NCI-H1694 treated with DMSO at 0.1 percent for 48 hours (cell line): ENCODE measurements around the gene ZBED1.
"Not testable (repeated sequence)": the region's sequence is repeated elsewhere in the genome, so short reads cannot be mapped to it uniquely, and the experiment has no call there.

Experiments
- DNase-seq: peaks from one replicate; lab custom pipeline; 2025; lab: John Stamatoyannopoulos, UW

The ZBED1 gene

DNA sequence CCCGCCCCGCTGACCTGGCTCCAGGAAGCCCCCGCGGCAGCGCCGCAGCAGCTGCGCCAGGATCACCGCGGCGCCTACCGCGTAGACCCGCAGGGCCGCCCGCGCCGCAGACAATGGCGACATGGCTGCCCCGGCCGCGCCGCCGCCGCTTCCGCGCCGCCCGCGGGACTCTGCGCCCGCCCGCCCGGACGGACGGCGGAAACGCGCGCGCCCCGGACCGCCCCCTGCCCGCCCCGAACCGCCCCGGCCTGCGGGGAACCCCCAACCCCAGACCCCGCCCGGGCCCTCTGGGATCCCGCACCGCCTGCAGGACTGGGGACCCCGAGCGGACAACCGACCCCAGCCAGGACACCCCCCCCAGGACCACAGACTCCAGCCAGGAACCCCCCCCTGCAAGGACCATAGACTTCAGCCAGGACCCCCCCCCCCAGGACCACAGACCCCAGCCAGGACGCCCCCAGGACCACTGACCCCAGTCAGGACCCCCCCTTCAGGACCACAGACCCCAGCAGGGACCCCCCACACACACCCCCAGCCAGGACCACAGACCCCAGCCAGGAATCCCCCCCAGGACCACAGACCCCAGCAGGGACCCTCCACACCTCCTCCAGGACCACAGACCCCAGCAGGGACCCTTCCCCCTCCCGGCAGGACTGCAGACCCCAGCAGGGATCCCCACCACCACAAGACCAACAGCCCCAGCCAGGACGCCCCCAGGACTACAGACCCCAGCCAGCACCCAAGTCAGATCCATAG lies at the start of gene ZBED1, which contains the start of gene DHRSX:
ZBED1 (minus strand) TSS at position 174 of the 756 bp plus-strand sequence. CDS start 10,257 bp downstream, outside the sequence.
DHRSX (minus strand) TSS at position 174 of the 756 bp plus-strand sequence; CDS start at position 123, 51 bp downstream.
- no peak for DNase-seq

DNA sequence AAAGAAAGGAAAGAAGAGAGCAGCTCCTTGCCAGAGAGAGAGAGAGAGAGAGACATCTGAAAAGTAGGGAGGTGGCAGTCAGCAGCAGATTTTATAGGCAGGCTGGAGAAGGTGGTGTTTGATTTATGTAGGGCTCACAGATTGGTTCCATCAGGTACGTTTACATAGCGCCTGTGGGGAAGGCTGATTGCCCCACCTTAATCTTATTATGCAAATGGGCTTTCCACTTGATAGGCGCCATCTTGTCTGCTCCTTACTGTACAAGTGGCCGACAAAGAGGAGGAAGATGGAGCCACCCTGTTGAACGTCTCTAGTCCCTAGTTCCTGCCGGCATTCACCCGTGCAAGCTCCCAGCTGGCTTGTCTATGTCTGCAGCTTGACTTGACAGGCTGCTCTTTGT lies 49.1 kb upstream of the ZBED1 start:
- no peak for DNase-seq

DNA sequence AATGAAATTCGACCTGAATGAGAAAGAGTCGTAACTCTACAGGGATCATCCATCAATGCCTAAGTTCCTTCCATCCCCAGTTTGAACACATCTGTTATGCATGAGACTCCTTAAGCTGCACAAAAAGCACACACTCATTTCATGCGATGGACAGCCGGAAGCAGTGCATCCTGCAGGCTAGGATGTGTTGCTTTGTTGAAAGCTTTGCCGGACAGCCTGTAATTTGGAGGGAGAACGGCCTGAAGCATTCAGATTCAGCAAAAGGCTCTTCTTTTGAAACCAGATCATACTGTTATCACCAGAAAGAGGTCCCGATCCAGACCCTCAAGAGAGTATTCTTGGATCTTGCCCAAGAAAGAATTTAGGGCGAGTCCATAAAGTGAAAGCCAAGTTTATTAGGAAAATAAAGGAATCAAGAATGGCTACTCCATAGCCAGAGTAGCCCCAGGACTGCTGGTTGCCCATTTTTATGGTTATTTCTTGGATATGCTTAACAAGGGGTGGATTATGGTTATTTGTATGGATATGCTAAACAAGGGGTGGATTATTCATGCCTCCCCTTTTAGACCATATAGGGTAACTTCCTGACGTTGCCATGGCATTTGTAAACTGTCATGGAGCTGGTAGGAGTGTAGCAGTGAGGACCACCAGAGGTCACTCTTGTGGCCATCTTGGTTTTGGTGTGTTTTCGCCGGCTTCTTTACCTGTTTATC lies 48.1 kb upstream of the ZBED1 start:
- DNase-seq: no peak

DNA sequence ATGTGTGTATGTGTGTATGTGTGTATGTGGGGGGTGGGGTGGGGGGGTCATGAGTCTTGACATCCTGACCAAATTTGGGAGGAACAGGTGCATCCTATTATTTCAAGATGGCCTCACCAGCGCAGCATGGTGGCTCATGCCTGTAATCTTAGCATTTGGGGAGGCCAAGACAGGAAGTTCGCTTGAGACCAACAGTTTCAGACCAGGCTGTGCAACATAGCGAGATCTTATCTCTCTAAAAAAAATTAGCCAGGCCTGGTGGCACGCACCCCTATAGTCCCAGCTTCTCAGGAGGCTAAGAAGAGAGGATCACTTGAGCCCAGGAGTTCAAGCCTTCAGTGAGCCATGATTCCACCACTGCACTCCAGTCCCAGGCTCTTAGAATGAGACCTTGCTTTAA lies 47.0 kb upstream of the ZBED1 start:
- DNase-seq: no peak

DNA sequence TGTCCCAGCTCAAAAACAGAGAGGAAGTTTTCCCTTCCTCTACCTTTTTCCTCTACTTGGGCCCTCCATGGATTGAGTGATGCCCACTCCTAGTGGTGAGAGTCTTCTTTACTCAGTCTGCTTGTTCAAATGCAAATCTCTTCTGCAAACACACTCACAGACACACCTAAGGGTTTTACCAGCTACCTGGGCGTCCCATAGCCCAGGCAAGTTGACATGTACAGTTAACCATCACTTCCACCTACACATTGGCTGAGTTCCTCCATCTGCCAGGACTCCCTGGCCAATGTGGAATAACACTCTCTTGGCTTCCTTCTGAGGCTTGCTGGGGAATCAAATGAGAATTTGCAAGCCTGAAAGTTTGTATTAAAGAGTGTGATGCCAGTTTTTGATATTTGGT lies 45.7 kb upstream of the ZBED1 start:
- no peak for DNase-seq

DNA sequence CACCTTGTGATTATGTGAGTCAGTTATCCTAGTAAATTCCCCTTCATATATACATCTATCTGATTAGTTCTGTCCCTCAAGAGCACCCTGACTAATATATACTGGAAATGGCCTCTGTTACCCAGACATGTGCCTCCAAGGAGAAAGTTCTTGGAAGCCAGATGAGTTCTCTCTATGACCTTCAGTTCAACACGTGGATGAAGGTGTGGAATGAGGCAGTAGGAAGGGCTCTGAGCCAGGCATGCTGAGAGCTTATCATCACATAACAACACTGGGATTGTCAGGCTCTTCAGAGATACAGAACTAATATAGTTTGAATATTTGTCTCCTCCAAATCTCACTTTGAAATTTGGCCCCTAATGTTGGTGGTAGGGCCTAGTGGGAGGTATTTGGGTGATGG lies 44.4 kb upstream of the ZBED1 start:
- DNase-seq: no peak

DNA sequence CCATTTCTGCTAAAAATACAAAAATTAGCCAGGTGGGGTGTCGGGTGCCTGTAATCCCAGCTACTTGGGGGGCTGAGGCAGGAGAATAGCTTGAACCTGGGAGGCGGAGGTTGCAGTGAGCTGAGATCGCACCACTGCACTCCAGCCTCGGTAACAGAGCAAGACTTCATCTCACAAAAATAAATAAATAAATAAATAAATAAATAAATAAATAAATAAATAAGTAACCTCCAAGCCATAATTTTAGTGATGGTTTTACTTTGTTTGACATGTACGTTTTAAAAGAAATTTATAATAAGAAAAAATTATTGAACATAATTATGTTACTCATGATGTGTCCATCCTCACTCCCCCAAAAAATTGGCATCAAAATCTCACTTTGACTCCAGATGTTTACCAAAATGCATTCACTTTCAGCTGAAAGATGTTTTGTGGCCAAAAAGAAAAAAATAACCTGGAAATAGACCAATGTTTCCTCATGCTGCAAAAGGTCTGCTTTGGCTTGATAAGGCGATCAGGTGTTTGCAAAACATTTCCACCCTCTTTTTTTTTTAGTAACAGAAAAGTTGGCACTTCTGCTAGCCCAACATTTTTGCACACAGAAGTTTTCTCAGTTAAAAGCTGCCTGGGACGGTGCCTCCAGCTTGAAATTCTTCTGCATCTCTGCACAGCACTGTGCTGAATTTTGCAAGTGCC lies 42.2 kb upstream of the ZBED1 start:
- no peak for DNase-seq

DNA sequence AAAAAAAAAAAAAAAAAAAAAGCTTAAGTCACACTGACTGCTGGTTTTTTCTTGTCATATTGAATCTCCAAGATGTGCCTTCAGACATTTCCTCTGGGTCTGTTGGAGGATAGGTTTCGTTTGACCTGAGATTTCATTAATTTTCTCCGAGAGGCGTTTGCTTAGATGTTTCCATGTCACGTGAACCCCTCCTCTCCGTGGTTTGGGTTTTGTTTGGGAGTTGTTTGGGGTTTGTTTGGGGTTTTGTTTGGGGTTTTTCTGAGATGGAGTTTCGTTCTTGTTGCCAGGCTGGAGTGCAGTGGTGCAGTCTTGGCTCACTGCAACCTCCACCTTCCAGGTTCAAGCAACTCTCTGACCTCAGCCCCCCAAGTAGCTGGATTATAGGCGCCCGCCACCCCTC lies 40.8 kb upstream of the ZBED1 start:
- no peak for DNase-seq

DNA sequence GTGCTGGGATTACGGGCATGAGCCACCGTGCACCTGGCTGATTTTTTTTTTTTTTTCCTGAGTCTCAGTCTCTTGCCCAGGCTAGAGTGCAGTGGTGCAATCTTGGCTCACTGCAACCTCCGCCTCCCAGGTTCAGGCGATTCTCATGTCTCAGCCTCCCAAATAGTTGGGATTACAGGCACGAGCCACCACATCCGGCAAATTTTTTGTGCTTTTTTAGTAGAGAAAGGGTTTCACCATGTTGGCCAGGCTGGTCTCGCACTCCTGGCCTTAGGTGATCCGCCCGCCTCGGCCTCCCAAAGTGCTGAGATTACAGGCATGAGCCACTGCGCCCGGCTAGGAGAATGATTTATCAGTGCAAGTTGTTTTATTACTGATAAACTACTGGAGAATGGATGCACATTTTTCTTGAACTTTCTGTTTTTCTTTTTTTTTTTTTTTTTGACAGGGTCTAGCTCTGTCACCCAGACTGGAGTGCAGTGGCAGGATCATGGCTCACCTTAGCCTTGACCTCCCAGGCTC lies 39.7 kb upstream of the ZBED1 start:
- no peak for DNase-seq

DNA sequence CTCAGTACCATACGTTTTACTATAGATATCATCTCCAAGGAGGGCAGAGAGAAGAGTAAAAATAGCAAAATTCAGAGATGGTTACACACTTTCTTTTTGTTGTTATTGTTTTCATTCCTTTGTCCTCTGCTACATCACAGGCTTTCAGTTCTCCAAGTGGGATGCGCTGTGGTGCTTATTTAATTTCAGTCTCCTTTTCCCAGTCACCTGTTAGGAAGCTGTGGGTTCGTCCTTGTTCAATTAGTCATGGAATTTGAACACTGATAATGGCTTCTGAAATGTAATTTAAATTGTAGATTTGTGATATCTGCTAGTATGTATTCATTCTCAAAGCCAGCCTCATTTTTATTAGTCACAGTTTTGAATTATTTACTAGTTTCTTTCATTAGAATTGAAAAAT lies 38.8 kb upstream of the ZBED1 start:
- DNase-seq: no peak

DNA sequence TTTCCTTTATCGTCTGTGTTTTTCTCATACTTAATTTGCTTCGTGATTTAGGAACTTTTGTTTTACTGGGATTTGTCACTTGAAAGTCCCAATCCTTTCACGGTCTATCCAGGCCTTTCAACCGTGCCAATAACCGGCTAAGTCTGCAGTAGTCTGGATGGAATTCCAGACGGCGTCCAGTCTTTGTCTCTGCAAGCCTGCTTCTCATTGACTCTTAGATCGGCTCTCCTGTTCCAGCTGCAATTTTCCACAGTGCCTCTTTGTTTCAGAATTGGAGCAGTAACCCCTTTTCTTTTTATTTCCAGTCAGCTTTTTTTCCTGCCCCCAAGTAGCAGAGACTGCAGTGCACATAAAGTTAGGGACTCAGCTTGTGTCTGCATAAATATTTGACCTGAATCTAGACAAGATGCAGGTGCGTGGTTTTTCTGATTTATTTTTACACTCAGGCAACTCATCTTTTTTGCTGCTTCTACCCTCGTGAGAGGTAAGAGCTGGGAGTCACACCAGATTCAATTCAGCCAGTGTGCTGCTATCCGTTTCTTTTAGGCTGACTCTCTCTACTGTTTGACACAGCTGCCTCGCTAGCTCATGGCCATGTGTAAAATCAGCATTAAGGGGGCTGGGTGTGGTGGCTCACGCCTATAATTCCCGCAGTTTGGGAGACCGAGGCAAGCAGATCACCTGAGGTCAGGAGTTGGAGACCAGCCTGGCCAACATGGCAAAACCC lies 37.4 kb upstream of the ZBED1 start:
- DNase-seq: no peak

DNA sequence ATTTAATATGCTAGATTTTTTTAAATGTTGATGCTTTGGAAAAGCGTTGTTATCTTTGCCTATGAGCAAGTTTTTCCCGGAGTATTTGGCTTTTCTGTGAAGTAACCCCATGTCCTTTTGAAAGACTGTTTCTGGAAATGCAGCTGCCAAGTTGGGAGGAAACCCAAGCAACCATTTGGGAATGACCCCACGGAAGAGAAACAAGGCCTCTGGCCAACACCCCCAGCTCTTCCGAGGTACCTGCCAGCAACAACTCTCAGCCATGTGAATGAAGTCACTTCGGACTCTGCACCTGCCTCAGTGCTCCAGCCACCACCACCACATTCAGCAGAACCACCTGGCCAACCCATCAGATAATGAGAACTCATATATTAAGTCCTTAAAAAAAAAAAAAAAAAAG lies 36.2 kb upstream of the ZBED1 start:
- DNase-seq: no peak

DNA sequence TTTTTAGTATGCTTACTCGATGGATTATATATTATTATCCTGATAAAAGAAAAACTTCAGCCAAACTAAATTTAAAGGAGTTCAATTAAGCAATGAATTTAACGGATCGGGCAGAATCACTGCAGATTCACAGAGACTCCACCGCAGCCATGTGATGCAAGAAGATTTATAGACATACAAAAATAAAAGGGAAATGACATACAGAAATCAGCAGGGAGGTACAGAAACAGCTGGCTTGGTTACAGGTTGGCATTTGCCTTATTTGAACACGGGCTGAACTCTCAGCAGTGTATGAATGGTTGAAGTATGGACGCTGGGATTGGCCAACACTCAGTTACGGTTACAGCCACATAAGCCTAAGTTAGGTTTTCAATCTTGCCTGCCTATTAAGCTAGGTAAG lies 35.4 kb upstream of the ZBED1 start:
- DNase-seq: no peak

DNA sequence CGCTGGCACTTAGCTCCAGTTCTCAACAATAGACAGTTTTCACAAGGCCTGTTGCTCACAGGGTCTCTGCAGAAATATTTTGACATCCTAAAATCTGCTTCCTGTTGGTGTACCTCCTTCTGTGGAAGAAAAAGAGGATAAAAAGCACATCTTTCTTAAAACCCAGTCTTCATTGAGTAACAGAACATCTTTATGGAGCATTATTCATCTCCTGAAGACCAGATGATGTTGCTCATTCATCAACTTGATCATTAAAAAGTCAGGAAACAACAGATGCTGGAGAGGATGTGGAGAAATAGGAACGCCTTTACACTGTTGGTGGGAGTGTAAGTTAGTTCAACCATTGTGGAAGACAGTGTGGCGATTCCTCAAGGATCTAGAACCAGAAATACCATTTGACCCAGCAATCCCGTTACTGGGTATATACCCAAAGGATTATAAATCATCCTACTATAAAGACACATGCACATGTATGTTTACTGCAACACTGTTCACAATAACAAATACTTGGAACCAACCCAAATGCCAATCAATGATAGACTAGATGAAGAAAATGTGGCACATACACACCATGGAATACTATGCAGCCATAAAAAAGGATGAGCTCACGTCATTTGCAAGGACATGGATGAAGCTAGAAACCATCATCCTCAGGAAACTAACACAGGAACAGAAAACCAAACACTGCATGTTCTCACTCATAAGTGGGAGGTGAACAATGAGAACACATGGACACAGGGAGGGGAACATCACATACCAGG lies 33.7 kb upstream of the ZBED1 start:
- not testable (repeated sequence) for DNase-seq

DNA sequence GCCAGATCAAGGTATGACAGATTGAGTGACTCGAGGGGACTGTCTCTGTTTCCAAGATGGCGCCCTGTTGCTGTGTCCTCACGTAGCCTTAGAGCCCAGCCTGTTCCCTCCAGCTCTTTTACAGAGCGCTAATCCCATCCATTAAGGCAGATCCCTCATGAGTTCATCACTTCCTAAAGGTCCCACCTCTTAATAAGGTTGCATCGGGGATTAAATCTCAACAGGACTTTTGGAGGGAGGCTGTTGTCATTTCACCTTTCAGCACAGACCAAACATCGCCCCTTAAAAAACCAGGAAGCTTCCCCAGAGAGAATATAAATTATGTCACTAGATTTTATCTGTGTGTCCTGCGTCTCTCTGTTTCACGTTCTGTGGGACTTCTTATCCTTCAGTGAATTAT lies 32.6 kb upstream of the ZBED1 start:
- DNase-seq: no peak

DNA sequence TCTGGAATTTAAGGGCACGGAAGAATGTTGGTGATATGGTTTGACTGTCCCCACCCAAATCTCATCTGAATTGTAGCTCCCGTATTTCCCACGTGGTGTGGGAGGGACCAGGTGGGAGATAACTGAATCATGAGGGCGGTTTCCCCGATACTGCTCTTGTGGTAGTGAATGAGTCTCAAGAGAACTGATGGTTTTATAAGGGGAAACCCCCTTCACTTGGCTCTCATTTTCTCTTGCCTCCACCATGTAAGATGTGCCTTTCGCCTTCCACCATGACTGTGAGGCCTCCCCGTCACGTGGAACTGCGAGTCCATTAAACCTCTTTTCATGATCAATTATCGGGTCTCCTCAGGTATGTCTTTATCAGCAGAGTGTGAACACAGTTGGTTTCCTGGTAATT lies 25.6 kb upstream of the ZBED1 start:
- no peak for DNase-seq

DNA sequence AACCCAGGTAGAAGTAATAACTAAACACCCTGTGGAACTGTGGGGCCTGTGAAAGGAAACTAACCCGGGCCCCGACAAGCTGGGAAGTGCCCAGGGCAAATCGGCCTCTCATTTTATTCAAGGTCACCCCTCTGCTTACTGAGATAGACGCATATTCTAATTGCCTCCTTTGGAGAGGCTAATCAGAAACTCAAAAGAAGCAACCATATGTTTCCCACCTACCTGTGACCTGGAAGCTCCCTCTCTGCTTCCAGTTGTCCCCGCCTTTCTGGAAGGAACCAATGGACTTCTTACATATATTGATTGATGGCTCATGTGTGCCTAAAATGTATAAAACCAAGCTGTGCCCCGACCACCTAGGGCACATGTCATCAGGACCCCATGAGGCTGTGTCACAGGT lies 23.1 kb upstream of the ZBED1 start:
- DNase-seq: no peak

DNA sequence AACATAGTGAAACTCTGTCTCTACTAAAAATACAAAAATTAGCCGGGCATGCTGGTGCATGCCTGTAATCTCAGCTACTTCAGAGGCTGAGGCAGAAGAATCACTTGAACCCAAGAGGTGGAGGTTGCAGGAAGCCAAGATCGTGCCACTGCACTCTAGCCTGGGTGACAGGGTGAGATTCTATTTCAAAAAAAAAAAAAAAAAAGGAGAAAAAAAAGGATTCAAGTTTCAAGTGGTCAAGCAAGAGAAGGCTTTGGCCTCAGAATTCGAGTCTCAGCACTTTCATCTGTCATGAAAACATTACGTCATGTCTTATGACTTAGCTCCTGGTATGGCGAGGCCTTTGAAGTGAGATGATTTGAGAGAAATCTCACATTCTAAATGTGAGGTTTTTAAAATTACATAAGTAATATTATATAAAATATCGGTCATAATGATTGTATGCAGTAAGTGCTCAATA lies 21.2 kb upstream of the ZBED1 start:
- no peak for DNase-seq

DNA sequence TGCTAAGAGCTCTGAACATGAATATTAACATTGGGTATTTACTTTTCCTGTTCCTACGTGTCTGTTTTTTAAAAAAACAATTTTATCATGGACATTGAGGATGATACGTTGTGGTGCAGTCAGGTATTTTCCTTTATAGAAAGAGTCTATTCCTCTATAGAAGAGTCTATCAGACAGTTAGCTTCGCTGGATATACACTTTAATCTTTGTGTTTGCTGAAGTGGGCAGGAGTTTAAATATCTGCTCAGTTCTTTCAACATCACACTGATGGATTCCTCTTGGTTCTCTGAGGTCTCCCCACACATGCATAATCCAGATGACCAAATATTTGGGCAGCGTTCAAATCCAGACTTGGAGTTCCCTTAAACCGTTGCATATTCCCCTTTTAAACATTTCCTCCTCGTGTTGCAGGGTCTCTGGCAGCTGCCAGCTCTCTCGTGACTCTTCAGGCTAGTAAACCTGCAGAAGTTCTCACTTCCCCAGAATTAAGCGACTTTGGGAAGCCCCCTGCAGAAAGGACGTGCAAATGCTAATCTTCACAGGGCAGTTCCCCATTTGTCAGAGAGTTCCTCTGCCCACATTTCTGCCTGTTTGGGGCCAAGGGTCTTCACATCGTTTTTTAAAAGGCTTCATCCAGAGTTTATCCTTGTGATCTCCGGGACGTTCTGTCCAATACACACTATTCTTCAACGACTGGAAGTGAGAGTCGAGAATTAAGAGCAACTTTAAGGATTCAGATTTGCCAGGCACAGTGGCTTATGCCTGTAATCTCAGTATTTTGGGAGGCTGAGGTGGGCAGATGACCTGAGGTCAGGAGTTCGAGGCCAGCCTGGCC lies 20.5 kb upstream of the ZBED1 start:
- DNase-seq: no peak

DNA sequence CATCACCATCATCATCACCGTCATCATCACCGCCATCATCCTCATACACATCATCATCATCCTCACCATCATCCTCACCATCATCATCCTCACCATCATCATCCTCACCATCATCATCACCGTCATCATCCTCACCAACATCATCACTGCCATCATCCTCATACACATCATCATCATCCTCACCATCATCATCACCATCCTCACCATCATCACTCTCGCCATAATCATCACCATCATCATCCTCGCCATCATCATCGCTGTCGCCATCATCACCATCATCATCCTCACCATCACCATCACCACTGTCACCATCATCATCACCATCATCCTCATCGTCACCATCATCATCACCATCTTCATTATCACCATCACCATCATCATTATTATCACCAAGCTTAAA lies 19.8 kb upstream of the ZBED1 start:
- no peak for DNase-seq
